Fibroblast of skin of right quadriceps (primary cell): ENCODE data around the gene GRN.
A peak's percentile ranks its signal among the peaks of the same experiment; 100 is the strongest.
"Not testable (repeated sequence)": the region's sequence is repeated elsewhere in the genome, so short reads cannot be mapped to it uniquely, and the experiment has no call there.

ENCODE experiments used
- DNase-seq: peaks from one replicate; pipeline ENCODE4 v3.0.0-alpha.2; 2013

Gene GRN

DNA sequence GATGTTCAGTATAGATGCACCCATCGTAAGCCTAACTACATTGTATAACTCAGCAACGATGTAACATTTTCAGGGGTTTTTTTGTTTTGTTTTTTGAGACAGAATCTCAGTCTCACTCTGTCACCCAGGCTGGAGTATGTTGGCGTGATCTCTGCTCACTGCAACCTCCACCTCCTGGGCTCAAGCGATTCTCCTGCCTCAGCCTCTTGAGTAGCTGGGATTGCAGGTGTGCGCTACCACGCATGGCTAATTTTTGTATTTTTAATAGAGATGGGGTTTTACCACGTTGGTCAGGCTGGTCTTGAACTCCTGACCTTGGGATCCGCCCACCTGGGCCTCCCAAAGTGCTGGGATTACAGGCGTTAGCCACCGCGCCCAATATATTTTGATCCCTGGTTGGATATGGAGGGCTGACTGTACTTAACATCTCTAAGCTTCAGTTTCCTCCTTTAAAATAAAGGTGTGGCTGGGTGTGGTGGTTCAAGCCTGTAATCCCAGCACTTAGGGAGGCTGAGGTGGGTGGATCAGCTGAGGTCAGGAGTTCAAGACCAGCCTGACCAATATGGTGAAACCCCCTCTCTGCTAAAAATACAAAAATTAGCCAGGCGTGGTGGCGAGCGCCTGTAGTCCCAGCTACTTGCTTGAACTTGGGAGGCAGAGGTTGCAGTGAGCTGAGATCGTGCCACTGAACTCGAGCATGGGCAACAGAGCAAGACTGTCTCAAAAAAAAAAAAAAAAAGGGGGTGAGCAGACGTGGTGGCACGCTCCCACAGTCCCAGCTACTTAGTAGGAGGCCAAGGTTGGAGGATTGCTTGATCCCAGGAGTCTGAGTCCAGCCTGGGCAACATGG, 2.3 kb downstream of the GRN start:
- DNase-seq: not testable (repeated sequence)

DNA sequence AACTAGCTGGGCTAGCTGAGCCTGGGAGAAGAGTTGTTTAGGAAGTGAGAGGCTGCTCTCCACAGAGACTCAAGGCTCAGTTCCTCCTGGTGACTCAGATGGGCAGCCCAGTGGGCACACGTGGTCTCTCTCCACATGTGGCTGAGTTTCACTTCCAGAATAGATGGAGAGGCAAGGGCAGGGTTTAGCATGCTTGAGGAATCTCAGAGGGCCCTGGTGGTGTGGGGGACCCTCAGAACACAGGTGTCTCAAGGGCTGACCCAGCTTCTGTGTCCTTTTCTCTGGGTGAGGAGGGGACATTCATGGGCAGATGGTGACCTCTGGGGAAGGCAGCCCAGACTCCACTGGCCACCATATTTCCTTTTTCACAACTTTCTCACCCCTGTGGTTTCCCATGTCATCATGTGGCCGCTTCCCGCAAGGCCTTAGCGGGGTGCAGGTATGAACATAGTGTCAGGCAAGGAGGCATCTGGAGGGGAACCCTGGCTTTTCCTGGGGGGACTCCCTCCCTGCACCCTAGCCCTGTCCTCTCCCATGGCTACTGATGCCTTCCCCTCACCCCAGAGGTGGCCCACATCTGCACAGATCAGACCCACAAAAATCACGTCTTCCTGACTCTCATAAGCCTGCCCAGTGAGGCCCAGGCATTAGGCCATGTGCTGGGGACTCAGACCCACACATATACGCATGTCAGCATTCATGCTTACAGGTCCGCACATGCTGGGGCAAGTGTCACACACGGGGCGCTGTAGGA, 3.3 kb downstream of the GRN start:
- no peak for DNase-seq

DNA sequence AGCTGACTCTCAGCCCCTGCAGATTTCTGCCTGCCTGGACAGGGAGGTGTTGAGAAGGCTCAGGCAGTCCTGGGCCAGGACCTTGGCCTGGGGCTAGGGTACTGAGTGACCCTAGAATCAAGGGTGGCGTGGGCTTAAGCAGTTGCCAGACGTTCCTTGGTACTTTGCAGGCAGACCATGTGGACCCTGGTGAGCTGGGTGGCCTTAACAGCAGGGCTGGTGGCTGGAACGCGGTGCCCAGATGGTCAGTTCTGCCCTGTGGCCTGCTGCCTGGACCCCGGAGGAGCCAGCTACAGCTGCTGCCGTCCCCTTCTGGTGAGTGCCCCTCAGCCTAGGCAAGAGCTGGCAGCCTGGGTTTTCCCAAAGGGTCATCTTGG, 3.9 kb downstream of the GRN start:
- DNase-seq: no peak

DNA sequence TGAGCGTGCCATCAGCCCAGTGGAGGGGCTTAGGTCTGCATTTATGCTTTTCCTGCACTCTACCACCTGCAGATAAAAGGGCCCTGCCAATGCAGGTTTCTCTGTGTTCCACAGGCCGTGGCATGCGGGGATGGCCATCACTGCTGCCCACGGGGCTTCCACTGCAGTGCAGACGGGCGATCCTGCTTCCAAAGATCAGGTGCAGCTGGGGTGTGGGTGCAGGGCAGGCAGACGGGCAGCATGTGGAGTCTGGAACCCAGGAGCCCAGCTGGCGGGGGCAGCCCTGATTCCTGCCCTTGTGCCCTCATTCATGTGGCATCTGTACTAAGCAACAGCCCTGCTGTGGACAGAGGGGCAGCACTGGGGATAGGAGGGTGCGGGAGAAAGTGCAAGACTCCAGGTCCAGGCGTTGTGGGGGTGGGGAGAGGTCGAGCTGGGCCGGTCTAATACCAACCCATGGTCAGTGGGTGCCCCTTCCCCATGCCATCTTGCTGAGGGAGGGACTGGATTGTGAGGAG, 4.5 kb downstream of the GRN start:
- no peak for DNase-seq

DNA sequence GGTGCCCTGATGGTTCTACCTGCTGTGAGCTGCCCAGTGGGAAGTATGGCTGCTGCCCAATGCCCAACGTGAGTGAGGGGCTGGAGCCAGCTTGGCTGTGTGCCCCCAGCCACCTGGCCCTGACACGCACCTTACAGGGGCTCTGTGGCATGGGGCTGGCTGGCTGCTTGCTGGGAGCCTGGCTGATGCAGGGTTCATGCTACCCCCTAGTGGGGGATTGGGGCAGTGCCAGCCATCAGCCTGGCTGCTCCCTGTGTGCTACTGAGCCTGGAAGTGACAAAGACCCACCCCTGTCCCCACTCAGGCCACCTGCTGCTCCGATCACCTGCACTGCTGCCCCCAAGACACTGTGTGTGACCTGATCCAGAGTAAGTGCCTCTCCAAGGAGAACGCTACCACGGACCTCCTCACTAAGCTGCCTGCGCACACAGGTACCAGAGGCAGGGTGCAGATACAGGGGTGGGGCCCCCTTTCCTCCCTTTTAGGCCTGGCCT, 5.7 kb downstream of the GRN start:
- DNase-seq: peak; percentile 37

DNA sequence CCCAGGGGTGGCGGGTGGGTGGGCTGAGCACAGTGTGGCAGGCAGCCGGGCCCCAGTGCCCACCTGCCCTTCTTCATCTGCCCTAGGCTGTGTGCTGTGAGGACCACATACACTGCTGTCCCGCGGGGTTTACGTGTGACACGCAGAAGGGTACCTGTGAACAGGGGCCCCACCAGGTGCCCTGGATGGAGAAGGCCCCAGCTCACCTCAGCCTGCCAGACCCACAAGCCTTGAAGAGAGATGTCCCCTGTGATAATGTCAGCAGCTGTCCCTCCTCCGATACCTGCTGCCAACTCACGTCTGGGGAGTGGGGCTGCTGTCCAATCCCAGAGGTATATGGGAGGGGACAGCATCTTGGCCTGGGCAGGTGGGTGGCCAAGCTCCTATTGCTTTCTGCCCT, 6.4 kb downstream of the GRN start:
- no peak for DNase-seq

DNA sequence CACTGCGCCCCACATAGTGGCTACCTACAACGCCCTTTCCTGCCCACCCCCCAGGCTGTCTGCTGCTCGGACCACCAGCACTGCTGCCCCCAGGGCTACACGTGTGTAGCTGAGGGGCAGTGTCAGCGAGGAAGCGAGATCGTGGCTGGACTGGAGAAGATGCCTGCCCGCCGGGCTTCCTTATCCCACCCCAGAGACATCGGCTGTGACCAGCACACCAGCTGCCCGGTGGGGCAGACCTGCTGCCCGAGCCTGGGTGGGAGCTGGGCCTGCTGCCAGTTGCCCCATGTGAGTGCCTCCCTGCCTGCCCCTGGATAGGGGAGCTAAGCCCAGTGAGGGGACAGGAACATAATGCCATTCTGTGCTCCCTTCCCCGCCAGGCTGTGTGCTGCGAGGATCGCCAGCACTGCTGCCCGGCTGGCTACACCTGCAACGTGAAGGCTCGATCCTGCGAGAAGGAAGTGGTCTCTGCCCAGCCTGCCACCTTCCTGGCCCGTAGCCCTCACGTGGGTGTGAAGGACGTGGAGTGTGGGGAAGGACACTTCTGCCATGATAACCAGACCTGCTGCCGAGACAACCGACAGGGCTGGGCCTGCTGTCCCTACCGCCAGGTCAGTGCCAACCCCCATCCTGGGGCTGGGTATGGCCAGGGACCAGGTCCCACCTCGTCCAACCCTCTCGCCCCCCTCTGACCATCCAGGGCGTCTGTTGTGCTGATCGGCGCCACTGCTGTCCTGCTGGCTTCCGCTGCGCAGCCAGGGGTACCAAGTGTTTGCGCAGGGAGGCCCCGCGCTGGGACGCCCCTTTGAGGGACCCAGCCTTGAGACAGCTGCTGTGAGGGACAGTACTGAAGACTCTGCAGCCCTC, 7.1 kb downstream of the GRN start:
- no peak for DNase-seq

GRCh38 chr17:44352828-44353671, 7.9 kb downstream of the GRN start:
- no peak for DNase-seq

GRCh38 chr17:44353672-44354331, 8.7 kb downstream of the GRN start:
- DNase-seq: no peak

DNA sequence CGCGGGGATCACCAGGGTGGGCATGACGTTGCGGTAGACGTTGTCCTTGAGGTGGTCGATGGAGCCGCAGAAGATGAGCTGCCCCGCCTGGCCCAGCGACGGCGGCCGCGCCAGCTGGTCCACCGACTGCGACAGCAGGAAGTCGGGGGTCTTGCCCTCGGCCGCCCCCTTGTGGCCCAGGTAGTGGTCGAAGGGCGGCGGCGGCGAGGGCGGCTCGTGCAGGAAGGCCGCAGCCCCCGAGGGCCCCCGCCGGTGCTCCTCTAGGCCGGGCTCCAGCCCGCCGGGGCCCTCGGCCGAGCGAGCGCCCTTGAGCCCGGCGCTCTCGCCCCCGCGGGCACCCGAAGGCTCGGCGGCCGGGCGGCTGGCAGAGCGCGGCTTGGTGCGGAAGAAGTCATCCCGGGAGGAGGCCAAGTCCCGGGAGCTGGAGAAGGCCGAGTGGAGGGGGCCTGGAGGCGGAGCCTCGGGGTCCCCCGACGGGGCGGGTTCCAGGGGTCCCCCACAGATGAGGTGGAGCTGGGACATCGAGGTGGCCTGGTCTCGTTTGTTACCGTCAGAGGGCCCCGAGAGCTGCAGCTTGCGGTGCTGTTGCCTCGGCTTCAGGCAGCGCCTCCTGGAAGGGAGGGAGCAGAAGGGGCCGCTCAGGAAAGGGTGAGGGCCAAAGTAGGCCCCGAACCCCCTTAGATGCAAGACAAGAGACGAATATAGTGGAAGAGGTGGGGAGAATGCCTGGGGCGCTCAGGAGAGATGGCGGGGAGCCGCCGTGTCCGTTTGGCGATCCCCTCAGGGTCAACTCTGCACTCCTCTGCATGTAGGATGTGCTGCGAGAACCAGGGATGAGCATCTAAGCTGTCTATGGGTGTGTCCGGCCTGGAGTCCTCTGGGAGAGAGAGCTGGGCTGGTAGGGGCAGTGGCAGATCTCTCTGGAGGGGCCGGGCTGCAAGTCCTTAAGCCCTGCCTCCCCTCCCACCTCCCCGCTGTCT, 9.8 kb downstream of the GRN start:
- DNase-seq: no peak

- no peak for DNase-seq
These were observed 10.6 kb downstream of the GRN start for GRCh38 chr17:44355642-44356099.

DNA sequence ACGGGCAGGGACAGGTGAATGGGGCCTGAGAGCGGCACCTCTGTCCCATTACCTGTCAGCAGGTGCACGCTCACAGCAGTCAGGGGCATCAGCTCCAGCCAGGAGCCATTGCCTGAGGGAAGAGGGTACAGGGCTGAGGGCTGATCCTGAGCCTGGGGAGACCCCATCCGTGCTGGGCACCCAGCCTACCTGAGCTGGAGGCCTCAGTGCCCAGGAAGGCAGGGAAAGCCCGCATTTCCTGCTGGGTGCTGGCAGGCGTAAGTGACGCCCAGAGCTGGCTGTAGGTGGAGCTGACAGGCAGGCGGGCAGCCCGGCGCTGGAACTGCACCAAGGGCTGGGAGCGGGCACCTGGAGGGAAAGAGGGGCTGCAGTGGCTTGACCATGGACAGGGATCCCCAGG, 11.1 kb downstream of the GRN start:
- DNase-seq: no peak

DNA sequence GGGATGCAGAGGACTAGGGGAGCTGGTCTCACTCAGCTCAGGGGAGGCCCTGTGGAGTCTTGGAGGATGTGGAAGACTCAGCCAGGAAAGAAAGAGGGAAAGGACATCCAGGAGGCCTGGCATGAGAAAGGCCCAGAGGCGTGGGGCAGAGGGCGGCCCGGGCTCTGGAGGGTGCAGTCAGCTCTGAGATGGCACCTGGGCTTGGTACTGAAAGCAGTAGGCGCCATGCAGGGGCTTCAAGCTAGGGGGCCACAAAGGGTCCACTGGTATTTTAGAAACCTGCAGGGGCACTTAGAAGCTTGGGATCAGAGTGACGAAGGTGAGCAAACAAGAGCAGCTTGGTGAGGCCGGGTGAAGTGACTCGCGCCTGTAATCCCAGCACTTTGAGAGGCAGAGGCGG, 13.0 kb downstream of the GRN start:
- DNase-seq: no peak

- DNase-seq: no peak
These were observed 13.9 kb downstream of the GRN start for GRCh38 chr17:44359006-44359405.

DNA sequence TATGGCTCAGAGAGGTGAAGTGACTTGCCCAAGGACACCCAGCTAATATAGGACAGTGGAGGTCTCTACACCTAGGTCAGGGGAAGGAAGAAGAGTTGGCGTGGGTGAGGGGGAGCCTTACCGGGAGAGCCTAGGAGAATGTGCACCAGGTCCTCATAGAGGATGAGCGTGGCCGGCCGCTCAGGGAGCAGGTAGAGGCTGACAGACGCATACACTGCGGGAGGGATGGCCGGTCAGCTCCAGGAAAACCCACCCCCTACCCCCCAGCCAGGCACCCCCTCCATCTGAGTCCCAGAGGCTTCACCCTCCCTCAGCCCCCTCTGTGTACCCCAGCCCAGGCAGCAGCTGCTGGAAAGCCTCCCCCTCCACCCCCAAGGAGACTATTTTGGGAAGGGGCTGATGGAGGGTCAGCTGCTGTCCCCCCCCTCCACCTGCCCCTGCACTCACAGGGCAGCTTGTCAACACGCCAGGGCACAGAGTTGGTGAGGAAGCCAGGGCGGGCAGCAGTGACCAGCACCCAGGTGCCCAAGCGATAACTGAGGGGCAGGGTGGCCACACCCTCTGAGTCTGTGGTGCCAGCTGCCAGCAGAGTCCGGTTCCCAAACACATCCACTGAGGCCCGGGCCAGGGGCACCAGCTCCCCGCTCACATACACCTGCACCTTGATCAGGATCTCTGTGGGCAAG, 14.5 kb downstream of the GRN start:
- DNase-seq: no peak

DNA sequence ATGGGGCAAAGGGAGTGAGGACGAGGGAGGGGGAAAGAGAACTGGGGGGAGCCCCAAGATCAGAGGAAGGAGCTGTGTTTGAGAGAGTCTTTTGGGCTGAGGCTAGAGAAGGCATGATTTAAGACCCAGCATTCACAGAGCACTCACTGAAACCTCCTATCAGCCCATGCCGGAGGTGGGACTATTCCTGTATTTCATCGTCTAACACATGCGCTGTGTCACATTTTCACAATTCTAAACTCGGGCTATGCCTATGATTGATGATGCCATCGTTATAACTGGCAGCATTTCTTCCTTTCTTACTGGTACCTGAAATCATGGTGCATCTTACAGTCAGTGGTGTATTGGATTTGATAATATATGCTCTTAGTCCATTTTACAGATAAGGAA, 15.0 kb downstream of the GRN start:
- no peak for DNase-seq

DNA sequence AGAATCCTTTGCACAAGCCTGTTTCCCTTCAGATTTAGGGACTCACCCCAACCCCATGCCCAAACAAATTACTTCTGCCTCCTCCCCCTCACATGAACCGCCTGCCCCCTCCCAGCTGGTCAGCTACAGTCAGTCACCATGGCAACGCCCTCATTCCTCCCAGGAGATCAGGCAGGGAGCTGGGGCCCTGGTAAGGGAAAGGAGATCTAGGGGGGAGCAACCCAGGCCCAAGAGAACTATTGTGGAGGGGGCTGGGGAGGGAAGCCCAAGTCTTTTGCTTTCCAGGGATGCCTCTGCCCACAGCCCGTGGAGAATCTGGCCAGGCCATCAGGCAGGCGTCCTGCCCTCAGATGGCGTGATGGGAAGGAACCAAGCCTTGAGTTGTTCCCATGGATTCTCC, 15.7 kb downstream of the GRN start:
- DNase-seq: peak; percentile 37

DNA sequence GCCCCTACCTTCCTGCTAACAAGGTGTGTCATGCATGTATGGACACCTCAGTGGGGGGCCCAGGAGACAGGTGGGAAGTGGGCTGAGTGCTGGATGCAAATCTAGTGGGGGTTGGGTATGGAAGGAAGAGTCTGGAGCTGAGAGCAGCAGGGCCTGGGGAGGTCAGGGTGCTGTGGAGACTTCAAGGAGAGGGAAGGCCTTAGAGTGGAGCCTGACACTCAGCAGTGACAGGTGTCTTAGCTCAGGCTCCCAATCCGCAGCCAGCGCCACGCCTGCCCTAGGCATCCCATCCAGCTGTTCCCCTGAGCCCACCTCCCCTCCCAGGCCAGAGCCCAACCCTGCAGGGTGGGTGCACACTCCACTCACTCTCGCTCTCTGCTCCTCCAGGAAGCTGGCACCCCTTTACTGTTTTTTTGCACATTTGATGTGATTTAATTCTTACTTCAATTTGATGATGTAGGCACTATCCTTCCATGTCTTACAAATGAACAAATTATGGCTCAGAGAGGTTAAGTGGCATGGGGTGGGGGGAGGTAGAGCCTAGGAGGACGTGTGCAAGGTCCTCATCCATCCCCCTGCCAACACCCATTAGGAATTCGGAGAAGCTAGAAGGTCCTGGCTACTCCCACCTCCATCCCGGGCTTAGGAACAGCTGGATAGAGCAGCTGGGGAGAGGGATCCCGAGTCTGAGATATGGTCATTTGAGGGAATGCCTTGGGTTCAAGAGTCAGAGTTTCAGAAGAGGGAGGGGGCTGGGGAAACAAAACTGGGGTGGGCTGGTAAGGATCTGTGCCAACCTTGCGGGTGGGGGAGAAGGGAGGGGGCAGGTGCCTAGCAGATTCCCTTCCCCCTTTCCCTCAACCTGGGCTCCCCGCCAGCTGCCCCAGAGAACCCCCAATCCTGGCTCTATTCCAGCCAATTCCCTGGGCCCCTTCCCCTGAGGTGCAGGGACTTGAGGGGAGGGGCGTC, 16.5 kb downstream of the GRN start:
- DNase-seq: no peak
